Measurements from ENCODE around the gene XIRP1.

GRCh38 chr3:39173318-39174125 is 18.9 kb downstream of the XIRP1 start:
- TF ChIP-seq POLR2AphosphoS5 (IDR thresholded peaks at IDR 0.05) (no peak), CTCF (IDR thresholded peaks at IDR 0.05) (no peak), POLR2A (IDR thresholded peaks at IDR 0.05) (no peak), EP300 (IDR thresholded peaks at IDR 0.05; ENCODE audit: low read depth) (no peak)
